Keratinocyte (primary cell): ENCODE data around the gene P3R3URF. TPM values are rescaled to one million over a fixed set of nuclear protein-coding genes. Genes with fewer than 3 reads are reported as not detected.
A peak's percentile ranks its signal among the peaks of the same experiment; 100 is the strongest.

ENCODE experiments used
- DNase-seq: peaks from one replicate; pipeline ENCODE4 v3.0.0-alpha.2; 2011; ENCODE audit warnings: low read depth, missing footprints, low spot score
- FAIRE-seq: peaks from 2 replicates; lab custom pipeline; 2011; peaks lifted over from hg19 to GRCh38; lab: Jason Lieb, UNC
- H2AFZ ChIP-seq: 2 replicates; pipeline ENCODE4 v1.6.0; 2012; ENCODE audit warnings: low read length, control low read depth, inconsistent platforms; ENCODE audit not compliant: control insufficient read depth
- H3K27ac ChIP-seq: 2 replicates; pipeline ENCODE4 v1.5.1; 2011; ENCODE audit warnings: low read length; ENCODE audit not compliant: control insufficient read depth, insufficient read depth
- H3K27me3 ChIP-seq: 3 replicates; pipeline ENCODE4 v1.6.0; 2011; ENCODE audit warnings: low read length; ENCODE audit not compliant: control insufficient read depth, insufficient read depth; ENCODE audit errors: extremely low read depth
- H3K36me3 ChIP-seq, 2 experiments: 2 replicates in 1 of 2; 3 replicates in 1 of 2; pipeline ENCODE4 v1.5.1; 2011; ENCODE audit warnings: low read length in 2 of 2, mild to moderate bottlenecking in 1 of 2; ENCODE audit not compliant: control insufficient read depth in 2 of 2, insufficient read depth in 2 of 2; ENCODE audit errors: extremely low read depth in 1 of 2
- H3K4me1 ChIP-seq: 3 replicates; pipeline ENCODE4 v1.5.1; 2011; ENCODE audit warnings: low read length; ENCODE audit not compliant: control insufficient read depth, insufficient read depth; ENCODE audit errors: extremely low read depth
- H3K4me2 ChIP-seq: 3 replicates; pipeline ENCODE4 v1.6.0; 2011; ENCODE audit warnings: low read depth, low read length; ENCODE audit not compliant: control insufficient read depth, insufficient read depth; ENCODE audit errors: extremely low read depth
- H3K4me3 ChIP-seq, 3 experiments: fragments of 200-600 bp in 1 of 3; sonication (generic) in 1 of 3; 2 replicates in 2 of 3; 3 replicates in 1 of 3; pipeline ENCODE4 v1.5.1; 2011 to 2016; ENCODE audit warnings: low read length in 3 of 3, mild to moderate bottlenecking in 3 of 3, control low read depth in 2 of 3, inconsistent platforms in 1 of 3, low read depth in 1 of 3, mixed read lengths in 1 of 3, mixed run types in 1 of 3, moderate library complexity in 1 of 3; ENCODE audit not compliant: control insufficient read depth in 2 of 3, insufficient read depth in 2 of 3; ENCODE audit errors: extremely low read depth in 1 of 3
- H3K79me2 ChIP-seq: 2 replicates; pipeline ENCODE4 v1.6.0; 2012; ENCODE audit warnings: low read length; ENCODE audit not compliant: control insufficient read depth, insufficient read depth
- H3K9ac ChIP-seq: 3 replicates; pipeline ENCODE4 v1.6.0; 2011; ENCODE audit warnings: low read length; ENCODE audit not compliant: control insufficient read depth, insufficient read depth; ENCODE audit errors: extremely low read depth
- H3K9me1 ChIP-seq: 3 replicates; pipeline ENCODE4 v1.6.0; 2011; ENCODE audit warnings: low read length; ENCODE audit not compliant: control insufficient read depth, insufficient read depth; ENCODE audit errors: extremely low read depth
- H3K9me3 ChIP-seq: 2 replicates; pipeline ENCODE4 v1.5.1; 2012; ENCODE audit warnings: low read depth, low read length; ENCODE audit not compliant: control insufficient read depth
- H4K20me1 ChIP-seq: 3 replicates; pipeline ENCODE4 v1.6.0; 2011; ENCODE audit warnings: low read length; ENCODE audit not compliant: control insufficient read depth, insufficient read depth; ENCODE audit errors: extremely low read depth
- EZH2 ChIP-seq: IDR thresholded peaks from one replicate; pipeline ENCODE4 v1.6.1; 2012; ENCODE audit warnings: inconsistent platforms, mild to moderate bottlenecking, low read length, moderate library complexity
- dilution Hi-C: fragments of 300-500 bp; cut with MboI; formaldehyde crosslinking; loops from one replicate; pipeline ENCODE4 v1.7.0; 2020; ENCODE audit warnings: low sequenced_read_pairs; ENCODE audit not compliant: extremely low pct_ligation_motif_present
- polyA plus RNA-seq, 5 experiments: library from polyadenylated mRNA; depleted of rRNA in 3 of 5; stranded (reverse) in 3 of 5; stranded (forward) in 1 of 5; unstranded in 1 of 5; fragments of >200 nt; gene quantifications; 1 replicate in 1 of 5; 2 replicates in 3 of 5; 3 replicates in 1 of 5; pipeline versions ENCODE4 v1.2.1 to v1.2.3, GENCODE V29; 2011 to 2012; ENCODE audit warnings: missing spikeins in 2 of 5, low read depth in 1 of 5, low replicate concordance in 1 of 5
- TF ChIP-seq, protein P1 (sequence below), 3 experiments: IDR thresholded peaks in 1 of 3; conservative IDR thresholded peaks in 1 of 3; optimal IDR thresholded peaks in 1 of 3; 2 replicates in 2 of 3; 3 replicates in 1 of 3; pipeline versions ENCODE3 to v1.5.1; 2011; ENCODE audit warnings: low read length in 3 of 3, mild to moderate bottlenecking in 3 of 3, moderate library complexity in 2 of 3, control low read depth in 1 of 3, inconsistent platforms in 1 of 3; ENCODE audit not compliant: insufficient read depth in 2 of 3; ENCODE audit errors: extremely low read depth in 1 of 3

Gene P3R3URF
- polyA plus RNA-seq, 1 donor (not counting 4 experiments of a cell fraction or from before 2014, with no cell fraction given): not detected

DNA sequence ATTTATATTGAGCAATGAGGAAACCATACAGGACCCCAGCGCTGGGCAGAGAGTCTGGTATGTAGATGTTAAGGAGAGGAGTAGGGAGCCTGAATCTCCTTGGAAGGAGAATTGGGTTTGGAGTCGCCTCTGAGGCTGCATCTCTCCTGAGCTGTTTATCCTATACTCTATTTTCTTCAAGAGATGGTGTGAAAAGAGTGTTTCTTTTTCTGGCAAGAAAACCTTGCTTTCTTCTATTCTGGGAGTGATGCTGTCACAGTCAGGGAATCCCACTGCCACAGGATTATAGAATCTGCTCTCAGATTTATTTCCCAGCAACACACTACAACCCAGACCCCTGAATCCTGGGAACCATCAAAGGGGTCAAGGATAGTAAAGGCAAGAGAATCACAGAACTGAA lies 30.1 kb upstream of the P3R3URF start:
- no peak overlapping the region for H3K27ac ChIP-seq
- peaks cover 25% of the 10 kb centered on the region for H3K4me1 ChIP-seq
- H3K9me1 ChIP-seq: no peaks in the 10 kb centered on the region
- DNase-seq (no peak), FAIRE-seq (no peak)
- TF ChIP-seq, protein P1, sequence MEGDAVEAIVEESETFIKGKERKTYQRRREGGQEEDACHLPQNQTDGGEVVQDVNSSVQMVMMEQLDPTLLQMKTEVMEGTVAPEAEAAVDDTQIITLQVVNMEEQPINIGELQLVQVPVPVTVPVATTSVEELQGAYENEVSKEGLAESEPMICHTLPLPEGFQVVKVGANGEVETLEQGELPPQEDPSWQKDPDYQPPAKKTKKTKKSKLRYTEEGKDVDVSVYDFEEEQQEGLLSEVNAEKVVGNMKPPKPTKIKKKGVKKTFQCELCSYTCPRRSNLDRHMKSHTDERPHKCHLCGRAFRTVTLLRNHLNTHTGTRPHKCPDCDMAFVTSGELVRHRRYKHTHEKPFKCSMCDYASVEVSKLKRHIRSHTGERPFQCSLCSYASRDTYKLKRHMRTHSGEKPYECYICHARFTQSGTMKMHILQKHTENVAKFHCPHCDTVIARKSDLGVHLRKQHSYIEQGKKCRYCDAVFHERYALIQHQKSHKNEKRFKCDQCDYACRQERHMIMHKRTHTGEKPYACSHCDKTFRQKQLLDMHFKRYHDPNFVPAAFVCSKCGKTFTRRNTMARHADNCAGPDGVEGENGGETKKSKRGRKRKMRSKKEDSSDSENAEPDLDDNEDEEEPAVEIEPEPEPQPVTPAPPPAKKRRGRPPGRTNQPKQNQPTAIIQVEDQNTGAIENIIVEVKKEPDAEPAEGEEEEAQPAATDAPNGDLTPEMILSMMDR (optimal IDR thresholded peaks at IDR 0.05 in 1 of 3, IDR thresholded peaks at IDR 0.05 in 1 of 3, conservative IDR thresholded peaks at IDR 0.05 in 1 of 3; ENCODE audit: extremely low read depth in 1 of 3, insufficient read depth in 2 of 3, low read length in 3 of 3): no peak
- TF ChIP-seq EZH2: no peak
- H4K20me1 ChIP-seq: no peaks in the 10 kb centered on the region
- H3K9ac ChIP-seq: no peak overlapping the region
- H2AFZ ChIP-seq: no peak overlapping the region
- no peaks in the 10 kb centered on the region for H3K36me3 ChIP-seq
- H3K4me3 ChIP-seq: no peak overlapping the region
- no peaks in the 10 kb centered on the region for H3K9me3 ChIP-seq
- no peak overlapping the region for H3K4me2 ChIP-seq
- peaks cover 24% of the 10 kb centered on the region for H3K79me2 ChIP-seq
- dilution Hi-C loops: no loop called here
- no peaks in the 10 kb centered on the region for H3K27me3 ChIP-seq

DNA sequence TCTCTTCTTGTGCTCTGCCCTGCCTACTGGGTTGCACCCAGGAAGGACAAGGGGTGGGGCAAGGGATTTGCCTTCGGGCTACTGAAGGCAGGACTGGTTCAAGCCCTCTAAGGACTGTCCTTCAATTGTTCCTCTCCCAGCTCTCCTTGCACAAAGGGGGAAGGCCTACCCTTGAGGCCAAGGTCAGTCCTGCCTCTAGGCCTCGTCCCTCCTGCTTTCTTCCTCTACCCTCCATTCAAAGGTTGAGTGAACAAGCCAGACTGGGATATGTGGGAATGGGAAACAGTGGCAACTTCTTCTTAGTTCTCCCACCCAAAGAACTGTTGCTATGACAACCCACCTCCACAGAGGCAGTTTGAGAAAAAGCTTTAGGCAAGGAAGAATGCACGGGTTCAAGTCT lies 29.5 kb upstream of the P3R3URF start:
- peak overlapping the region; percentile 96 for H3K4me2 ChIP-seq
- no peaks in the 10 kb centered on the region for H4K20me1 ChIP-seq
- no peak overlapping the region for H3K27ac ChIP-seq
- dilution Hi-C loops: no loop called here
- H3K9me3 ChIP-seq: no peaks in the 10 kb centered on the region
- DNase-seq (no peak), FAIRE-seq (peak; percentile 72)
- H3K9ac ChIP-seq: no peak overlapping the region
- peaks cover 25% of the 10 kb centered on the region for H3K4me1 ChIP-seq
- no peak for TF ChIP-seq EZH2
- TF ChIP-seq, protein P1 (optimal IDR thresholded peaks at IDR 0.05 in 1 of 3, IDR thresholded peaks at IDR 0.05 in 1 of 3, conservative IDR thresholded peaks at IDR 0.05 in 1 of 3; ENCODE audit: extremely low read depth in 1 of 3, insufficient read depth in 2 of 3, low read length in 3 of 3): no peak
- no peaks in the 10 kb centered on the region for H3K27me3 ChIP-seq
- no peaks in the 10 kb centered on the region for H3K9me1 ChIP-seq
- H3K4me3 ChIP-seq: peak overlapping the region in 1 of 3 experiments; percentile 5
- no peaks in the 10 kb centered on the region for H3K36me3 ChIP-seq
- H2AFZ ChIP-seq: no peak overlapping the region
- peaks cover 24% of the 10 kb centered on the region for H3K79me2 ChIP-seq
